ENCODE measurements around the gene SPON2.

Gene SPON2

GRCh38 chr4:1172228-1172851 lies at the start of gene SPON2:
Gene SPON2, minus strand, starts transcription at chr4:1172583.
- DNase-seq = no peak

- no peak for DNase-seq
These were observed 48.9 kb upstream of the SPON2 start for GRCh38 chr4:1221155-1221870.

GRCh38 chr4:1220566-1220965 lies 48.2 kb upstream of the SPON2 start:
- no peak for DNase-seq

- DNase-seq = peak; percentile 53
These were observed 47.2 kb upstream of the SPON2 start for GRCh38 chr4:1219566-1219950.

GRCh38 chr4:1218634-1219565 lies 46.5 kb upstream of the SPON2 start:
- peak; percentile 88 for DNase-seq

GRCh38 chr4:1217366-1217765 lies 45.0 kb upstream of the SPON2 start:
- DNase-seq = no peak

GRCh38 chr4:1216869-1217294 lies 44.5 kb upstream of the SPON2 start:
- peak; percentile 59 for DNase-seq

- DNase-seq = no peak
These were observed 43.8 kb upstream of the SPON2 start for GRCh38 chr4:1216076-1216614.

GRCh38 chr4:1215141-1216075 lies 43.0 kb upstream of the SPON2 start:
- DNase-seq = no peak

GRCh38 chr4:1214101-1215095 lies 42.0 kb upstream of the SPON2 start:
- DNase-seq = no peak

GRCh38 chr4:1213336-1213995 lies 41.1 kb upstream of the SPON2 start:
- no peak for DNase-seq

- DNase-seq = no peak
These were observed 40.4 kb upstream of the SPON2 start for GRCh38 chr4:1212546-1213335.

GRCh38 chr4:1211891-1212545 lies 39.6 kb upstream of the SPON2 start:
- DNase-seq = no peak

GRCh38 chr4:1211371-1211770 lies 39.0 kb upstream of the SPON2 start:
- no peak for DNase-seq

GRCh38 chr4:1210971-1211370 lies 38.6 kb upstream of the SPON2 start:
- no peak for DNase-seq

GRCh38 chr4:1210241-1210841 lies 38.0 kb upstream of the SPON2 start:
- DNase-seq = no peak

GRCh38 chr4:1209821-1210220 lies 37.4 kb upstream of the SPON2 start:
- DNase-seq = no peak

- no peak for DNase-seq
These were observed 36.8 kb upstream of the SPON2 start for GRCh38 chr4:1208970-1209704.
